ENCODE results near the gene CDH22. TPM values are rescaled to one million over a fixed set of nuclear protein-coding genes. Genes with fewer than 3 reads are reported as not detected.

CDH22 gene
- total RNA-seq, 6 experiments from 2014 or later = not detected

DNA sequence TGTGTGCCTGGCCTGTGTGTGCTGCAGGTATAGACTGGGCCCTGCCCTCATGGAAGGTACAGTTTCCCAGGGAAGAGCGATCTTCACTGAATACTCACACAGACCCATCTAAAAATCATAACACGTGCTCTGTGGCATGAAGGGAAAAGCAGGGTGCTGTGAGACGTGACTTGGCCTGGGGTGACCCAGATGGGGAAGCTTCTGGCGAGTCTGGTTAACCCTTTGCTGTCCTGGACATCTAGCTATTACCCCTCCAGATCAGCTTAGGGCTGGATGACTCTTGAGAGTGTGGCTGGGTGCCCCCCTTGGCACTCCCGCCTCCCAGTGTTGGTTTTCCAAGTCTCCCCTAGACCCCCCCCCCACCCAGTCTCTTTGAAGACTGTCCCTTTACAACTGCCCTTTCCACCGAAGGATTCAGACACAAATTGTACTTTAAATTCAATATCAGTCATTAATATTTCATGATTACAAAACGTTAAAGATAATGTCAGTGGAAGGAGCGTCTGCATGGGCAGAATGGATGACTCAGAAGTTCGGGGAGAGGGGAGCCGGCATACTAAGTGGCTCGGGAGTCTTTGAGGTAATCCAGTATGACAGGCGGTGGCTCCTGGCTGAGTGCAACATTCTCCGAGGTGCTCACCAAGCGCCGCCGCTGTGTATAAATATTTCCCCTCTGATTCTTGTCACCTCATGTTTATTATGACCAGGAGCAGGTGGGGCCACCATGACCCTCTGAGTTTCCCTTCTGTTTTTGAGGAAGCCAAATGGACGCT is 112.8 kb downstream of the CDH22 start:
- no peak for ATAC-seq

DNA sequence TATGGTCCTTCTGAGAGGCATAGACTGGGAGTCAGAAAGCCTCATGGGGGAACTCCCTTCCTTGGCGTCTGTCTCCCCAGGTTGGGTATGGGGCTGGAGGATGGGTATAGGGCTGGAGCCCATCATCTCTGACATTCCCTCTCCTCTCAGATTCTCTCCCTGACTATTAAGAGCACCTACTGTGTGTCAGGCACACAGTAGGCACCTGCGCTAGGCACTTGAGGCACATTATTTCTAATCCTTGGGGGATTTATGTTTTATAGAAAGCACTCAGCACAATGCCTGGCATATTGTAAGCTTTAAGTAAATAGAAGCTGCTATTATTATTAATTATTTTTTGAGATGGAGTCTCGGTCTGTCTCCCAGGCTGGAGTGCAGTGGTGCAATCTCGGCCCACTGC is 113.9 kb downstream of the CDH22 start:
- Histone ChIP-seq H3K4me3 (no peak overlapping the region), H3K27me3 (no peaks in the 10 kb centered on the region), H3K9me3 (no peaks in the 10 kb centered on the region), H3K36me3 (no peaks in the 10 kb centered on the region), H3K4me1 (no peaks in the 10 kb centered on the region), H3K27ac (no peak overlapping the region)
- no peak for DNase-seq
- WGBS (ENCODE audit: insufficient coverage, low coverage, low lambda C conversion rate, missing lambda C conversion rate) = 55% methylated on average over 4 of the region's 4 CpGs
- no peak for ATAC-seq
- intact Hi-C loops (cut with DNase I) = no loop called here
- TF ChIP-seq, protein P1, sequence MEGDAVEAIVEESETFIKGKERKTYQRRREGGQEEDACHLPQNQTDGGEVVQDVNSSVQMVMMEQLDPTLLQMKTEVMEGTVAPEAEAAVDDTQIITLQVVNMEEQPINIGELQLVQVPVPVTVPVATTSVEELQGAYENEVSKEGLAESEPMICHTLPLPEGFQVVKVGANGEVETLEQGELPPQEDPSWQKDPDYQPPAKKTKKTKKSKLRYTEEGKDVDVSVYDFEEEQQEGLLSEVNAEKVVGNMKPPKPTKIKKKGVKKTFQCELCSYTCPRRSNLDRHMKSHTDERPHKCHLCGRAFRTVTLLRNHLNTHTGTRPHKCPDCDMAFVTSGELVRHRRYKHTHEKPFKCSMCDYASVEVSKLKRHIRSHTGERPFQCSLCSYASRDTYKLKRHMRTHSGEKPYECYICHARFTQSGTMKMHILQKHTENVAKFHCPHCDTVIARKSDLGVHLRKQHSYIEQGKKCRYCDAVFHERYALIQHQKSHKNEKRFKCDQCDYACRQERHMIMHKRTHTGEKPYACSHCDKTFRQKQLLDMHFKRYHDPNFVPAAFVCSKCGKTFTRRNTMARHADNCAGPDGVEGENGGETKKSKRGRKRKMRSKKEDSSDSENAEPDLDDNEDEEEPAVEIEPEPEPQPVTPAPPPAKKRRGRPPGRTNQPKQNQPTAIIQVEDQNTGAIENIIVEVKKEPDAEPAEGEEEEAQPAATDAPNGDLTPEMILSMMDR (IDR thresholded peaks at IDR 0.05) = no peak

More for the DNA sequence above, 112.8 kb downstream of the CDH22 start:
- Histone ChIP-seq H3K27me3 (no peaks in the 10 kb centered on the region), H3K9me3 (no peaks in the 10 kb centered on the region), H3K4me1 (no peaks in the 10 kb centered on the region), H3K27ac (no peak overlapping the region), H3K36me3 (no peaks in the 10 kb centered on the region), H3K4me3 (no peak overlapping the region)
- intact Hi-C loops (cut with DNase I) = no loop called here
- 36% methylated on average over 12 of the region's 17 CpGs for WGBS (ENCODE audit: insufficient coverage, low coverage, low lambda C conversion rate, missing lambda C conversion rate)
- TF ChIP-seq POLR2A (IDR thresholded peaks at IDR 0.05) = no peak
- TF ChIP-seq, protein P1 (IDR thresholded peaks at IDR 0.05) = no peak
- DNase-seq = no peak

DNA sequence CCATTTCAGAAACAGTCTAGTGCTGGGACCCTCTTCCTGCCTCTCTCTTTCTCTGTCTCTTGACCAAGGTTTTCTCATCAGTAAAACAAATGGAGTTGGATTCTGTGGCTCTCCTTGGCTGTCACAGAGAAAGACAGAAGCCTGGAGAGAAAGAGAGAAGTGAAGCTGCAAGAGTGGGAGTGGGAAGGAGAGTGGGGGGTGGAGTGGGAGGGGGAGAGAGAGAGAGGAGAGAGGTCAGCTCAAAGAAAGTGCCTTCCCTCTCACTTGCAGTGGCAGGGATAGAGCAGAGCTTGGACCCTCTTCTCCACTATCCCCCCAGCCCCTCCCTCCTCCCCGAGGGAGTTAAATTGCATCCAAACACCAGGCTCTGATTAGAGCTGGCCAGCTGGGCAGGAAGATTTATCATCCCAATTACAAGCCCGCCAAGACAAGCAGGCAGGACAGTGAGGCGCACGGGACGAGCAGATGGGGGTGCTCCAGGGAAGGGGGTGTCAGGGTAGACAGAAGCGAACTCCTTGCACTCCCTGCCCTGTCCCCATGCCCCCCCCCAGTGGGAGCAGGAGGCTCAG is 115.8 kb downstream of the CDH22 start:
- Histone ChIP-seq H3K36me3 (no peaks in the 10 kb centered on the region), H3K4me3 (no peak overlapping the region), H3K27ac (no peak overlapping the region), H3K27me3 (no peaks in the 10 kb centered on the region), H3K9me3 (no peaks in the 10 kb centered on the region), H3K4me1 (no peaks in the 10 kb centered on the region)
- TF ChIP-seq, protein P1 (IDR thresholded peaks at IDR 0.05) = no peak
- TF ChIP-seq POLR2A (IDR thresholded peaks at IDR 0.05) = no peak
- no peak for ATAC-seq
- WGBS (ENCODE audit: insufficient coverage, low coverage, low lambda C conversion rate, missing lambda C conversion rate) = 0% methylated on average over 1 of the region's 6 CpGs
- peak in 1 of 3 donors; percentile 22 for DNase-seq
- intact Hi-C loops (cut with DNase I) = no loop called here

DNA sequence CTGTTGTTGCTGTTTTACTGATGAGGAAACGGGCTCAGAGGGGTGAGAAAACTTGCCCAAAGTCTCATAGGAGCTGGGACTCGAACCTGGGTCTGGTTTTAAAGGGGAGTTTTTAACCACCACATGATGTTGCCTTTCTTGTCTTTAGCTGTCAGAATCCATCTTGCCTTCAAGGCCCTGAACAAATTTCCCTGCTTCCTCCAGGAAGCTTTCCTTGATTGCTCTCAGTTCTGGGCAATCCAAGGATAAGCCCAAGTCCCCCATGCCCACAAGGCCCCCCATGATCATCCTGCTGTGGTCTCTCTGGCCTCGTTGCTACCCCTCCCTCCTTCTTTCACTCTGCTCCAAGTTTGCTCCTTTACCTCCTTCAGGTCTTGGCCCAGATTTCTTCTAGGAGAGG is 116.7 kb downstream of the CDH22 start:
- H3K27ac ChIP-seq = no peak overlapping the region
- H3K4me1 ChIP-seq = no peaks in the 10 kb centered on the region
- intact Hi-C loops (cut with DNase I) = no loop called here
- H3K27me3 ChIP-seq = no peaks in the 10 kb centered on the region
- H3K4me3 ChIP-seq = no peak overlapping the region
- TF ChIP-seq POLR2A (IDR thresholded peaks at IDR 0.05) = no peak
- TF ChIP-seq, protein P1 (IDR thresholded peaks at IDR 0.05) = no peak
- no peaks in the 10 kb centered on the region for H3K9me3 ChIP-seq
- ATAC-seq (no peak), DNase-seq (no peak)
- 8% methylated on average over 2 of the region's 3 CpGs for WGBS (ENCODE audit: insufficient coverage, low coverage, low lambda C conversion rate, missing lambda C conversion rate)
- H3K36me3 ChIP-seq = no peaks in the 10 kb centered on the region

Measured in right lobe of liver (tissue), 6 donors.